Activated CD4-positive, alpha-beta T cell treated with anti-CD3 and anti-CD28 coated beads for 4 hours (primary cell): ENCODE data around the gene CCDC106.

Experiments
- DNase-seq, 2 donors: peaks; one replicate each; pipeline ENCODE4 v3.0.0-alpha.2; 2020

Gene CCDC106

GRCh38 chr19:55687281-55688201, 39.5 kb downstream of the CCDC106 start:
- no peak for DNase-seq

- DNase-seq, result no peak
These were observed 40.6 kb downstream of the CCDC106 start for GRCh38 chr19:55688422-55689218.

GRCh38 chr19:55689411-55690108, 41.5 kb downstream of the CCDC106 start:
- DNase-seq, result no peak

- no peak for DNase-seq
These were observed 42.2 kb downstream of the CCDC106 start for GRCh38 chr19:55690109-55690768.

- DNase-seq, result no peak
These were observed 42.9 kb downstream of the CCDC106 start for GRCh38 chr19:55690769-55691545.

- DNase-seq, result no peak
These were observed 43.8 kb downstream of the CCDC106 start for GRCh38 chr19:55691561-55692481.

GRCh38 chr19:55692681-55693081, 44.7 kb downstream of the CCDC106 start:
- DNase-seq, result no peak

GRCh38 chr19:55693336-55693974, 45.4 kb downstream of the CCDC106 start:
- DNase-seq, result no peak

GRCh38 chr19:55694241-55694655, 46.2 kb downstream of the CCDC106 start:
- no peak for DNase-seq

- DNase-seq, result no peak
These were observed 46.9 kb downstream of the CCDC106 start for GRCh38 chr19:55694656-55695491.

GRCh38 chr19:55695511-55696290, 47.7 kb downstream of the CCDC106 start:
- DNase-seq, result no peak

- DNase-seq, result no peak
These were observed 48.5 kb downstream of the CCDC106 start for GRCh38 chr19:55696301-55697068.

- no peak for DNase-seq
These were observed 49.0 kb downstream of the CCDC106 start for GRCh38 chr19:55697069-55697440.

- DNase-seq, result no peak
These were observed 49.7 kb downstream of the CCDC106 start for GRCh38 chr19:55697698-55698097.

GRCh38 chr19:55698256-55698655, 50.2 kb downstream of the CCDC106 start:
- no peak for DNase-seq

- no peak for DNase-seq
These were observed 51.2 kb downstream of the CCDC106 start for GRCh38 chr19:55699221-55699620.

- no peak for DNase-seq
These were observed 52.8 kb downstream of the CCDC106 start for GRCh38 chr19:55700813-55701212.
